Stomach (tissue), 9 donors: Measurements from ENCODE around the gene CTSA. TPM values are rescaled to one million over a fixed set of nuclear protein-coding genes. Genes with fewer than 3 reads are reported as not detected.

ENCODE experiments used
- DNase-seq, 2 donors: peaks; one replicate each; pipeline versions ENCODE4 v3.0.0 to v3.0.0-alpha.2; 2013 to 2019
- H3K27ac ChIP-seq, 5 donors: fragments of 200-600 bp in 4 of 5; sonication (generic) in 4 of 5; one replicate each; pipeline ENCODE4 v1.5.1; 2013 to 2019; ENCODE audit warnings: mild to moderate bottlenecking in 1 of 5, moderate library complexity in 1 of 5
- H3K27me3 ChIP-seq, 3 donors: fragments of 200-600 bp; sonication (generic); one replicate each; pipeline ENCODE4 v1.5.1; 2017 to 2019; ENCODE audit warnings: mixed run types in 1 of 3
- H3K36me3 ChIP-seq, 4 donors: fragments of 200-600 bp; sonication (generic); 1 replicate in 3 of 4; 2 replicates in 1 of 4; pipeline ENCODE4 v1.5.1; 2016 to 2019
- H3K4me1 ChIP-seq, 4 donors: fragments of 200-600 bp; sonication (generic); one replicate each; pipeline ENCODE4 v1.5.1; 2016 to 2019
- H3K4me3 ChIP-seq, 4 donors: fragments of 200-600 bp; sonication (generic) in 3 of 4; one replicate each; pipeline ENCODE4 v1.5.1; 2016 to 2019; ENCODE audit warnings: mild to moderate bottlenecking in 1 of 4
- H3K9me3 ChIP-seq, 4 donors: fragments of 200-600 bp; sonication (generic); one replicate each; pipeline ENCODE4 v1.5.1; 2016 to 2019
- CTCF ChIP-seq, 7 experiments: fragments of 450-650 bp in 4 of 7; fragments of 200-600 bp in 3 of 7; sonication (generic) in 3 of 7; IDR thresholded peaks; one replicate each; pipeline ENCODE4 v1.5.1; 2016 to 2019; ENCODE audit warnings: antibody characterized with exemption in 7 of 7, control low read depth in 2 of 7, mild to moderate bottlenecking in 1 of 7
- EP300 ChIP-seq: sonication (generic); formaldehyde crosslinking; IDR thresholded peaks from one replicate; pipeline ENCODE4 v1.6.1; 2017; ENCODE audit warnings: antibody characterized with exemption
- POLR2A ChIP-seq, 4 donors: fragments of 450-650 bp; IDR thresholded peaks; one replicate each; pipeline ENCODE4 v1.6.1; 2016; ENCODE audit warnings: antibody characterized with exemption in 4 of 4, control low read depth in 2 of 4, mild to moderate bottlenecking in 1 of 4, moderate library complexity in 1 of 4
- POLR2AphosphoS5 ChIP-seq, 3 donors: sonication (generic); formaldehyde crosslinking; IDR thresholded peaks; one replicate each; pipeline ENCODE4 v1.6.1; 2016; ENCODE audit warnings: antibody characterized with exemption in 3 of 3
- WGBS, 5 donors: extraction: QIAGEN DNeasy Blood & Tissue Kit in 3 of 5; methylation state at CpG; one replicate each; pipeline versions ENCODE4 v1.1.5 to v1.1.7; 2013 to 2018; 5-methylcytosine and 5-hydroxymethylcytosine counted together
- intact Hi-C: fragments of 100-400 bp; cut with DNase I; formaldehyde crosslinking; loops from one replicate; pipeline ENCODE4 v1.15.1; 2023; ENCODE audit warnings: low total_unique reads
- polyA plus RNA-seq, 3 donors: library from polyadenylated mRNA; stranded (reverse); fragments of 200-250 nt; gene quantifications; one replicate each; pipeline ENCODE4 v1.2.3, GENCODE V29; 2013
- total RNA-seq, 5 donors: library from RNA; depleted of rRNA; stranded (reverse); fragments of >200 nt; gene quantifications; one replicate each; pipeline versions ENCODE4 v1.1.0 to v1.2.3, GENCODE V29; 2014 to 2016
- donor health status: healthy with polysubstance abuse.
- donor health status: Bipolar disorder and iron deficiency.
- donor health status: healthy.

CTSA gene
- total and polyA plus RNA-seq, 8 donors, result 29.9 to 292 (median 68.7) TPM

DNA sequence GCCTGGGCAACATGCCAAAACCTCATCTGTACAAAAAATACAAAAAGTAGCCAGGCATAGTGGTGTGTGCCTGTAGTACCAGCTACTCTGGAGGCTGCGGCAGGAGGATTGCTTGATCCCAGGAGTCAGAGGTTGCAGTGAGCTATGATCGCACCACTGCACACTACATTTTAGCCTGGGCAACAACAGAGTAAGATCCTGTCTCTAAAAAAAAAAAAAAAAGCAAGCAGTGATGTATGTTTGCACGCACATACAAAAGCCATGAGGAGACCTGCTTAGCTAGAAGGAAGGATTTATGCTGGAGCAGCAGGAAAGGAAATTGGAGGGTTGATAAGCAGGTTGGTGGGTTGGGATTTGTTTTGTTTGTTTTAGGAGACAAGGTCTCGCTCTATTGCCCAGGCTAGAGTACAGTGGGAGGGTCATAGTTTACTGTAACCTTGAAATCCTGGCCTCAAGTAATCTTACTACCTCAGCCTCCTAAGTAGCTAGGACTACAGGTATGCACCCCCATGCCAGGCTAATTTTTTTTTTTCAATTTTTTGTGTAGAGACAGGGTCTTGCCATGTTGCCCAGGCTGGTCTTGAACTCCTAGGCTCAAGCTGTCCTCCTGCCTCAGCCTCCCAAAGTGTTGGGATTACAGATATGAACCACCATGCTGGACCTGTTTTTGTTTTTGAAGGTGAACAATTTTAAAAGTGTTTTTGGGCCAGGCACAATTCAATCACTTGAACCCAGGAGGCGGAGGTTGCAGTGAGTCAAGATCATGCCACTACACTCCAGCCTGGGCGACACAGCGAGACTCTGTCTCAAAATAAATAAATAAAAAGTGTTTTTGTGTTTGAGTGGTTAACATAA, 29.7 kb upstream of the CTSA start:
- no peak for TF ChIP-seq CTCF (IDR thresholded peaks at IDR 0.05)
- TF ChIP-seq POLR2AphosphoS5 (IDR thresholded peaks at IDR 0.05), result peak in 1 of 3 donors; percentile 12
- TF ChIP-seq EP300, result no peak
- Histone ChIP-seq H3K27me3 (no peaks in the 10 kb centered on the region), H3K4me3 (no peak overlapping the region), H3K9me3 (no peaks in the 10 kb centered on the region), H3K36me3 (no peaks in the 10 kb centered on the region), H3K27ac (peak overlapping the region in 2 of 5 donors; percentile 30 to 38), H3K4me1 (peaks cover 9 to 33% (median 23%) of the 10 kb centered on the region in 4 donors)
- intact Hi-C loops, result no loop called here
- peak; percentile 40 to 41 for DNase-seq
- WGBS, 5 donors, result 66 to 78% (median 74%) methylated on average over 7 of the region's 7 CpGs

- H3K9me3 ChIP-seq, result no peaks in the 10 kb centered on the region
- peaks cover 7 to 24% (median 7%) of the 10 kb centered on the region in 4 donors for H3K4me1 ChIP-seq
- H3K27ac ChIP-seq, result no peak overlapping the region
- intact Hi-C loops, result no loop called here
- H3K4me3 ChIP-seq, result no peak overlapping the region
- DNase-seq, result no peak
- TF ChIP-seq CTCF (IDR thresholded peaks at IDR 0.05) (no peak), POLR2A (IDR thresholded peaks at IDR 0.05) (no peak), EP300 (no peak), POLR2AphosphoS5 (IDR thresholded peaks at IDR 0.05) (no peak)
- no peaks in the 10 kb centered on the region for H3K27me3 ChIP-seq
- 81 to 92% (median 88%) methylated on average over 7 of the region's 7 CpGs for WGBS, 5 donors
- H3K36me3 ChIP-seq, result no peaks in the 10 kb centered on the region
These were observed 27.3 kb upstream of the CTSA start for GRCh38 chr20:45863543-45864470.

DNA sequence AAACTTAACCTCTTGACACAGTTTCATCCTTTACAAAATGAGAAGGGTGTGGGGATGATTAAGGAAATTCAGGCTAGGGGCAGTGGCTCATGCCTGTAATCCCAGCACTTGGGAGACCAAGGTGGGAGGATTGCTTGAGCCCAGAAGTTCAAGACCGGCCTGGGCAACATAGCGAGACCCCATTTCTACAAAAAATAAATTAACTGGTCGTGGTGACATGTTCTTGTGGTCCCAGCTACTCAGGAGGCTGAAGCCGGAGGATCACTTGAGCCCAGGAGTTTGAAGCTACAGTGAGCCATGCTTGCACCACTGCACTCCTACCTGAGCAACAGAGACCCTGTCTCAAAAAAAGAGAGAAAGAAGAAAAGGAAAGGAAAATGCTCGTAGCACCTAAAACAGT, 24.7 kb upstream of the CTSA start:
- 92 to 98% (median 96%) methylated on average over 5 of the region's 5 CpGs for WGBS, 5 donors
- H3K36me3 ChIP-seq, result no peaks in the 10 kb centered on the region
- H3K27ac ChIP-seq, result no peak overlapping the region
- H3K4me1 ChIP-seq, result peaks cover under 1 to 8% (median 5%) of the 10 kb centered on the region in 4 donors
- no peaks in the 10 kb centered on the region for H3K9me3 ChIP-seq
- no peak overlapping the region for H3K4me3 ChIP-seq
- no peak for DNase-seq
- intact Hi-C loops, result no loop called here
- H3K27me3 ChIP-seq, result no peaks in the 10 kb centered on the region
- no peak for TF ChIP-seq POLR2AphosphoS5 (IDR thresholded peaks at IDR 0.05)
- no peak for TF ChIP-seq CTCF (IDR thresholded peaks at IDR 0.05)
- TF ChIP-seq EP300, result no peak
- no peak for TF ChIP-seq POLR2A (IDR thresholded peaks at IDR 0.05)

DNA sequence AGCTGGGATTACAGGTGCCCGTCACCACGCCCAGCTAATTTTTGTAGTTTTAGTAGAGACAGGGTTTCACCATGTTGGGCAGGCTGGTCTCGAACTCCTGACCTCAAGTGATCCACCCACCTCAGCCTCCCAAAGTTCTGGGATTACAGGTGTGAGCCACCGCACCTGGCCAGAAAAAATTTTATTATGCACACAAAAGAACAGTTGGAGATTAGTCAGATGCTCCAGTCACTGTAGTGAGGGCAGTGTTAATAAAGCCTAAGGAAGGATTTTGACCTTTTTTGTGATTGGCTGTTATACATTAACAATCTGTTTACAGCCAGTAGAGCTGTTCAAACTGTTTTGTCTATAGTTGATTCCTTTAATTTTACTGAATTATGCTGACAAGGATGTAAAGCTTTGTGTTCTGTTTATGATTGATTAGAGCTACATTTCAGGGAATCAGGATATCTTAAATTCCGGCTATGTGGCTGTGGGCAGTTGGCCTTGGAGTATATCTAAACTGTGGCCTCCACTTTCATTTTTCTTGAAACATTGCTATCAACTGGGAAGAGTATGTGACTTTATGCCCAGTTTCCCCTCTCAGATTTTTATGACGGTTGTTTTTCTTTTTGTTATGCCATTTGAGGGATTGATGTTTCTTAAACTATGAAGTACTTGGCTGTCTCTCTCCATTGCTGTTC, 23.9 kb upstream of the CTSA start:
- 73 to 81% (median 78%) methylated on average over 6 of the region's 6 CpGs for WGBS, 5 donors
- no peak for DNase-seq
- TF ChIP-seq CTCF (IDR thresholded peaks at IDR 0.05) (no peak), POLR2A (IDR thresholded peaks at IDR 0.05) (no peak), POLR2AphosphoS5 (IDR thresholded peaks at IDR 0.05) (no peak), EP300 (no peak)
- Histone ChIP-seq H3K36me3 (no peaks in the 10 kb centered on the region), H3K27me3 (no peaks in the 10 kb centered on the region), H3K27ac (peak overlapping the region in 1 of 5 donors; percentile 2), H3K4me3 (no peak overlapping the region), H3K4me1 (peaks cover 0 to 8% (median 3%) of the 10 kb centered on the region in 4 donors), H3K9me3 (no peaks in the 10 kb centered on the region)
- intact Hi-C loops, result no loop called here
